ENCODE measurements around the gene RAD51B. TPM values are rescaled to one million over a fixed set of nuclear protein-coding genes. Genes with fewer than 3 reads are reported as not detected.
A peak's percentile ranks its signal among the peaks of the same experiment; 100 is the strongest.

Gene RAD51B
- total RNA-seq, 3 donors from 2014 or later, result 10.6 to 77.6 (median 33.8) TPM

GRCh38 chr14:68598089-68598488 is 778.5 kb downstream of the RAD51B start:
- Histone ChIP-seq H3K27ac (peak overlapping the region; percentile 89 to 97), H3K9me3 (no peaks in the 10 kb centered on the region), H3K4me3 (peak overlapping the region in 1 of 3 donors; percentile 40), H3K4me1 (peaks cover 2 to 10% of the 10 kb centered on the region in 2 donors), H3K27me3 (no peaks in the 10 kb centered on the region), H3K36me3 (no peaks in the 10 kb centered on the region)
- TF ChIP-seq POLR2AphosphoS5 (IDR thresholded peaks at IDR 0.05) (no peak), POLR2A (IDR thresholded peaks at IDR 0.05) (no peak), CTCF (IDR thresholded peaks at IDR 0.05) (no peak)
- intact Hi-C loops (cut with DNase I; ENCODE audit: low total_unique reads), result no loop called here
- no peak for DNase-seq (ENCODE audit: low spot score in 2 of 2)

- TF ChIP-seq POLR2AphosphoS5 (IDR thresholded peaks at IDR 0.05) (peak in 2 of 3 donors; percentile 33 to 38), CTCF (IDR thresholded peaks at IDR 0.05) (no peak)
- Histone ChIP-seq H3K27ac (peak overlapping the region; percentile 89 to 97), H3K27me3 (no peaks in the 10 kb centered on the region), H3K4me3 (peak overlapping the region in 2 of 3 donors; percentile 3 to 40), H3K9me3 (no peaks in the 10 kb centered on the region), H3K36me3 (no peaks in the 10 kb centered on the region), H3K4me1 (peaks cover 2 to 10% of the 10 kb centered on the region in 2 donors)
- DNase-seq (ENCODE audit: low spot score in 2 of 2), result peak in 1 of 2 donors; percentile 62
- intact Hi-C loops (cut with DNase I; ENCODE audit: low total_unique reads), result no loop called here
Observed at GRCh38 chr14:68598621-68599447, 779.3 kb downstream of the RAD51B start.

- Histone ChIP-seq H3K27me3 (no peaks in the 10 kb centered on the region), H3K36me3 (no peaks in the 10 kb centered on the region), H3K27ac (peak overlapping the region; percentile 89 to 97), H3K9me3 (peaks cover 0 to 5% of the 10 kb centered on the region in 2 donors), H3K4me1 (peaks cover 2 to 10% of the 10 kb centered on the region in 2 donors), H3K4me3 (no peak overlapping the region)
- TF ChIP-seq POLR2A (IDR thresholded peaks at IDR 0.05) (no peak), CTCF (IDR thresholded peaks at IDR 0.05) (no peak), POLR2AphosphoS5 (IDR thresholded peaks at IDR 0.05) (no peak)
- no peak for DNase-seq (ENCODE audit: low spot score in 2 of 2)
- intact Hi-C loops (cut with DNase I; ENCODE audit: low total_unique reads), result no loop called here
Observed at GRCh38 chr14:68599896-68600610, 780.5 kb downstream of the RAD51B start.

GRCh38 chr14:68602507-68602906 is 782.9 kb downstream of the RAD51B start:
- no peaks in the 10 kb centered on the region for H3K27me3 ChIP-seq
- intact Hi-C loops (cut with DNase I; ENCODE audit: low total_unique reads), result no loop called here
- H3K36me3 ChIP-seq, result no peaks in the 10 kb centered on the region
- H3K27ac ChIP-seq, result no peak overlapping the region
- DNase-seq (ENCODE audit: low spot score in 2 of 2), result no peak
- H3K4me1 ChIP-seq, result peaks cover 2 to 10% of the 10 kb centered on the region in 2 donors
- H3K9me3 ChIP-seq, result peaks cover 0 to 6% of the 10 kb centered on the region in 2 donors
- TF ChIP-seq POLR2AphosphoS5 (IDR thresholded peaks at IDR 0.05), result no peak
- TF ChIP-seq POLR2A (IDR thresholded peaks at IDR 0.05), result no peak
- no peak for TF ChIP-seq CTCF (IDR thresholded peaks at IDR 0.05)
- no peak overlapping the region for H3K4me3 ChIP-seq
